ENCODE results near the gene NCAPG.
A peak's percentile ranks its signal among the peaks of the same experiment; 100 is the strongest.

Gene NCAPG

GRCh38 chr4:17780501-17781299 is 30.1 kb upstream of the NCAPG start:
- no peaks in the 10 kb centered on the region for H3K36me3 Mint-ChIP-seq
- no peak overlapping the region for H3K4me3 Mint-ChIP-seq
- no peak overlapping the region for H3K27ac Mint-ChIP-seq
- ATAC-seq, result no peak
- H3K4me1 Mint-ChIP-seq, result peaks cover 10% of the 10 kb centered on the region
- no peak for DNase-seq (ENCODE audit: low spot score in 2 of 2)
- no peaks in the 10 kb centered on the region for H3K9me3 Mint-ChIP-seq

GRCh38 chr4:17781300-17782287 is 29.2 kb upstream of the NCAPG start, which contains the start of gene FAM184B:
Gene FAM184B, minus strand, starts transcription at chr4:17781621. Its CDS starts 322 bp downstream, at chr4:17781299.
- peak within 1 kb of the TSS; percentile 9 for H3K4me3 Mint-ChIP-seq
- H3K9me3 Mint-ChIP-seq, result no peaks in the 10 kb centered on the region
- no peak within 1 kb of the TSS for H3K27ac Mint-ChIP-seq
- no peak for ATAC-seq
- no peak for DNase-seq (ENCODE audit: low spot score in 2 of 2)
- H3K4me1 Mint-ChIP-seq, result peaks cover 10% of the 10 kb centered on the region
- no peaks in the 10 kb centered on the region for H3K36me3 Mint-ChIP-seq

GRCh38 chr4:17785858-17786257 is 24.9 kb upstream of the NCAPG start:
- ATAC-seq, result no peak
- H3K27ac Mint-ChIP-seq, result no peak overlapping the region

GRCh38 chr4:17786567-17786966 is 24.2 kb upstream of the NCAPG start:
- H3K4me3 Mint-ChIP-seq, result no peak overlapping the region
- H3K4me1 Mint-ChIP-seq, result peaks cover 7% of the 10 kb centered on the region
- H3K9me3 Mint-ChIP-seq, result no peaks in the 10 kb centered on the region
- no peak overlapping the region for H3K27ac Mint-ChIP-seq
- DNase-seq (ENCODE audit: low spot score in 2 of 2) (no peak), ATAC-seq (no peak)
- H3K36me3 Mint-ChIP-seq, result no peaks in the 10 kb centered on the region

More at GRCh38 chr4:17785858-17786257, 24.9 kb upstream of the NCAPG start:
- Mint-ChIP-seq H3K4me3 (no peak overlapping the region), H3K9me3 (no peaks in the 10 kb centered on the region), H3K36me3 (no peaks in the 10 kb centered on the region), H3K4me1 (peaks cover 10% of the 10 kb centered on the region)
- DNase-seq (ENCODE audit: low spot score in 2 of 2), result no peak

GRCh38 chr4:17787315-17787714 is 23.5 kb upstream of the NCAPG start:
- DNase-seq (ENCODE audit: low spot score in 2 of 2), result no peak
- no peak overlapping the region for H3K4me3 Mint-ChIP-seq

GRCh38 chr4:17788956-17789355 is 21.8 kb upstream of the NCAPG start:
- Mint-ChIP-seq H3K9me3 (no peaks in the 10 kb centered on the region), H3K27ac (no peak overlapping the region), H3K4me3 (no peak overlapping the region), H3K36me3 (peaks cover 6% of the 10 kb centered on the region), H3K4me1 (no peaks in the 10 kb centered on the region)
- DNase-seq (ENCODE audit: low spot score in 2 of 2) (no peak), ATAC-seq (no peak)

More at GRCh38 chr4:17787315-17787714, 23.5 kb upstream of the NCAPG start:
- Mint-ChIP-seq H3K4me1 (no peaks in the 10 kb centered on the region), H3K9me3 (no peaks in the 10 kb centered on the region), H3K36me3 (no peaks in the 10 kb centered on the region), H3K27ac (no peak overlapping the region)
- ATAC-seq, result no peak

- no peaks in the 10 kb centered on the region for H3K4me1 Mint-ChIP-seq
- no peak overlapping the region for H3K4me3 Mint-ChIP-seq
- DNase-seq (ENCODE audit: low spot score in 2 of 2) (no peak), ATAC-seq (no peak)
- H3K36me3 Mint-ChIP-seq, result peaks cover 29% of the 10 kb centered on the region
- H3K27ac Mint-ChIP-seq, result no peak overlapping the region
- H3K9me3 Mint-ChIP-seq, result no peaks in the 10 kb centered on the region
These were observed 16.0 kb upstream of the NCAPG start for GRCh38 chr4:17794730-17795129.

GRCh38 chr4:17797808-17798207 is 13.0 kb upstream of the NCAPG start:
- Mint-ChIP-seq H3K27ac (peak overlapping the region; percentile 67), H3K4me1 (no peaks in the 10 kb centered on the region), H3K9me3 (no peaks in the 10 kb centered on the region), H3K36me3 (peaks cover 60% of the 10 kb centered on the region), H3K4me3 (no peak overlapping the region)
- DNase-seq (ENCODE audit: low spot score in 2 of 2) (no peak), ATAC-seq (peak; percentile 47)

GRCh38 chr4:17805580-17806155 is 5.1 kb upstream of the NCAPG start:
- H3K4me1 Mint-ChIP-seq, result peaks cover 43% of the 10 kb centered on the region

GRCh38 chr4:17807446-17807845 is 3.3 kb upstream of the NCAPG start:
- Mint-ChIP-seq H3K27ac (peak overlapping the region; percentile 76), H3K4me1 (peaks cover 54% of the 10 kb centered on the region)

More at GRCh38 chr4:17805580-17806155, 5.1 kb upstream of the NCAPG start:
- no peak for DNase-seq (ENCODE audit: low spot score in 2 of 2)
- ATAC-seq, result peak; percentile 41
- no peak overlapping the region for H3K4me3 Mint-ChIP-seq
- H3K36me3 Mint-ChIP-seq, result peaks cover 85% of the 10 kb centered on the region
- no peaks in the 10 kb centered on the region for H3K9me3 Mint-ChIP-seq
- H3K27ac Mint-ChIP-seq, result peak overlapping the region; percentile 60

GRCh38 chr4:17809667-17810066 is 1.1 kb upstream of the NCAPG start:
- no peaks in the 10 kb centered on the region for H3K9me3 Mint-ChIP-seq
- H3K27ac Mint-ChIP-seq, result peak overlapping the region; percentile 99
- H3K4me1 Mint-ChIP-seq, result peaks cover 48% of the 10 kb centered on the region
- H3K36me3 Mint-ChIP-seq, result peaks cover 82% of the 10 kb centered on the region
- H3K4me3 Mint-ChIP-seq, result peak overlapping the region; percentile 97
- DNase-seq (ENCODE audit: low spot score in 2 of 2), result no peak
- ATAC-seq, result no peak

More at GRCh38 chr4:17807446-17807845, 3.3 kb upstream of the NCAPG start:
- DNase-seq (ENCODE audit: low spot score in 2 of 2) (no peak), ATAC-seq (no peak)
- Mint-ChIP-seq H3K4me3 (peak overlapping the region; percentile 97), H3K9me3 (no peaks in the 10 kb centered on the region), H3K36me3 (peaks cover 82% of the 10 kb centered on the region)

- DNase-seq (ENCODE audit: low spot score in 2 of 2) (no peak), ATAC-seq (peak; percentile 45)
- Mint-ChIP-seq H3K4me1 (peaks cover 40% of the 10 kb centered on the region), H3K27ac (peak overlapping the region; percentile 99), H3K4me3 (peak overlapping the region; percentile 97), H3K9me3 (no peaks in the 10 kb centered on the region), H3K36me3 (peaks cover 82% of the 10 kb centered on the region)
These were observed 362 bp downstream of the NCAPG start for GRCh38 chr4:17811078-17811603.

GRCh38 chr4:17812125-17812524 is 1.3 kb downstream of the NCAPG start:
- Mint-ChIP-seq H3K4me1 (peaks cover 31% of the 10 kb centered on the region), H3K27ac (peak overlapping the region; percentile 99), H3K9me3 (no peaks in the 10 kb centered on the region), H3K4me3 (peak overlapping the region; percentile 97), H3K36me3 (peaks cover 85% of the 10 kb centered on the region)
- DNase-seq (ENCODE audit: low spot score in 2 of 2), result no peak
- ATAC-seq, result no peak

GRCh38 chr4:17812801-17813200 is 2.0 kb downstream of the NCAPG start:
- Mint-ChIP-seq H3K4me3 (peak overlapping the region; percentile 97), H3K36me3 (peaks cover 85% of the 10 kb centered on the region), H3K4me1 (peaks cover 29% of the 10 kb centered on the region), H3K27ac (no peak overlapping the region), H3K9me3 (no peaks in the 10 kb centered on the region)
- ATAC-seq (no peak), DNase-seq (ENCODE audit: low spot score in 2 of 2) (no peak)

GRCh38 chr4:17814140-17814539 is 3.4 kb downstream of the NCAPG start:
- no peak overlapping the region for H3K27ac Mint-ChIP-seq
- peaks cover 16% of the 10 kb centered on the region for H3K4me1 Mint-ChIP-seq
- H3K9me3 Mint-ChIP-seq, result no peaks in the 10 kb centered on the region
- peaks cover 87% of the 10 kb centered on the region for H3K36me3 Mint-ChIP-seq
- no peak overlapping the region for H3K4me3 Mint-ChIP-seq
- ATAC-seq (no peak), DNase-seq (ENCODE audit: low spot score in 2 of 2) (no peak)

Data from stimulated activated effector memory CD8-positive, alpha-beta T cell treated with anti-CD3 and anti-CD28 coated beads, Interleukin-12 subunit alpha, Interleukin-12 subunit beta, amount 100 ng/mL, for 72 hours (primary cell).